HG02623 (cell line): Measurements from ENCODE around the gene ECHS1.
"Not testable (repeated sequence)": the region's sequence is repeated elsewhere in the genome, so short reads cannot be mapped to it uniquely, and the experiment has no call there.

Experiments used
- ATAC-seq: cut with Tn5 transposase; IDR thresholded peaks from one replicate; pipeline ENCODE4 v1.9.1; 2021; ENCODE audit warnings: moderate library complexity; ENCODE audit not compliant: unreplicated experiment

Gene ECHS1

GRCh38 chr10:133400624-133401424, 27.7 kb upstream of the ECHS1 start:
- peak; percentile 81 for ATAC-seq

GRCh38 chr10:133399123-133399601, 26.0 kb upstream of the ECHS1 start:
- no peak for ATAC-seq

GRCh38 chr10:133397938-133398337, 24.8 kb upstream of the ECHS1 start:
- no peak for ATAC-seq

- no peak for ATAC-seq
Measured at GRCh38 chr10:133396035-133396624, 23.0 kb upstream of the ECHS1 start.

- no peak for ATAC-seq
Measured at GRCh38 chr10:133394801-133395221, 21.7 kb upstream of the ECHS1 start.

- peak; percentile 65 for ATAC-seq
Measured at GRCh38 chr10:133394064-133394663, 21.0 kb upstream of the ECHS1 start, which contains the start of gene MTG1. Gene MTG1, plus strand, starts transcription at chr10:133394157. Its CDS starts 64 bp downstream, at chr10:133394221.

GRCh38 chr10:133393401-133394063, 20.4 kb upstream of the ECHS1 start:
- no peak for ATAC-seq

GRCh38 chr10:133391761-133392518, 18.8 kb upstream of the ECHS1 start:
- no peak for ATAC-seq

GRCh38 chr10:133391249-133391635, 18.1 kb upstream of the ECHS1 start:
- no peak for ATAC-seq

GRCh38 chr10:133390597-133391248, 17.6 kb upstream of the ECHS1 start:
- ATAC-seq = no peak

GRCh38 chr10:133388973-133389818, 16.0 kb upstream of the ECHS1 start:
- ATAC-seq = peak; percentile 79

- ATAC-seq = no peak
Measured at GRCh38 chr10:133388236-133388972, 15.2 kb upstream of the ECHS1 start.

- not testable (repeated sequence) for ATAC-seq
Measured at GRCh38 chr10:133386951-133387350, 13.8 kb upstream of the ECHS1 start.

GRCh38 chr10:133385214-133385613, 12.1 kb upstream of the ECHS1 start:
- no peak for ATAC-seq

GRCh38 chr10:133384071-133384470, 10.9 kb upstream of the ECHS1 start:
- no peak for ATAC-seq

GRCh38 chr10:133383551-133383950, 10.4 kb upstream of the ECHS1 start:
- ATAC-seq = no peak

GRCh38 chr10:133381036-133381435, 7.9 kb upstream of the ECHS1 start:
- ATAC-seq = no peak
